Heart right ventricle (tissue), 16 donors: ENCODE measurements around the gene NNT. TPM values are rescaled to one million over a fixed set of nuclear protein-coding genes. Genes with fewer than 3 reads are reported as not detected.

Experiments
- ATAC-seq, 8 donors: fragments of 200-7000 bp; cut with Tn5 transposase; one replicate each; pipeline ENCODE4 v1.9.1; 2020; ENCODE audit warnings: mild to moderate bottlenecking in 8 of 8, moderate library complexity in 8 of 8, moderate number of reproducible peaks in 1 of 8
- DNase-seq, 2 donors: peaks; one replicate each; pipeline ENCODE4 v3.0.0-alpha.2; 2020
- H3K27ac ChIP-seq, 10 donors: fragments of 200-600 bp; sonication (generic) in 2 of 10; one replicate each; pipeline versions ENCODE4 v1.5.0 to v1.8.0; 2020 to 2022; ENCODE audit warnings: mild to moderate bottlenecking in 3 of 10
- H3K27me3 ChIP-seq, 7 donors: fragments of 200-600 bp; one replicate each; pipeline ENCODE4 v1.8.0; 2021 to 2022; ENCODE audit warnings: mild to moderate bottlenecking in 2 of 7
- H3K36me3 ChIP-seq, 9 donors: fragments of 200-600 bp; sonication (generic) in 1 of 9; one replicate each; pipeline versions ENCODE4 v1.5.0 to v1.8.0; 2020 to 2022; ENCODE audit warnings: mild to moderate bottlenecking in 2 of 9
- H3K4me1 ChIP-seq, 9 donors: fragments of 200-600 bp; sonication (generic) in 1 of 9; one replicate each; pipeline versions ENCODE4 v1.5.0 to v1.8.0; 2020 to 2022; ENCODE audit warnings: mild to moderate bottlenecking in 4 of 9
- H3K4me3 ChIP-seq, 10 donors: fragments of 200-600 bp; sonication (generic) in 2 of 10; one replicate each; pipeline versions ENCODE4 v1.5.0 to v1.8.0; 2020 to 2022; ENCODE audit warnings: mild to moderate bottlenecking in 7 of 10, moderate library complexity in 2 of 10
- H3K9me3 ChIP-seq, 11 donors: fragments of 200-600 bp in 10 of 11; sonication (generic) in 2 of 11; one replicate each; pipeline versions ENCODE4 v1.5.0 to v1.8.0; 2013 to 2022; ENCODE audit warnings: mild to moderate bottlenecking in 2 of 11, control low read depth in 1 of 11, moderate library complexity in 1 of 11
- WGBS, 2 donors: extraction: QIAGEN DNeasy Blood & Tissue Kit; methylation state at CpG; one replicate each; pipeline ENCODE4 v1.1.7; 2013; ENCODE audit warnings: inconsistent platforms in 1 of 2; 5-methylcytosine and 5-hydroxymethylcytosine counted together
- intact Hi-C, 10 donors: fragments of 100-400 bp; cut with DNase I; formaldehyde crosslinking; loops; one replicate each; pipeline versions ENCODE4 v1.11.1 to v1.14.2; 2022
- polyA plus RNA-seq, 2 donors: library from polyadenylated mRNA; stranded (reverse); fragments of 200-250 nt; gene quantifications; one replicate each; pipeline ENCODE4 v1.2.3, GENCODE V29; 2013
- total RNA-seq, 10 donors: library from RNA; stranded (reverse); fragmentation: NEBNext Ultra II Directional in 3 of 10; extraction: Animal tissue kit (Norgen Biotek cat#: 25700) in 3 of 10; gene quantifications; one replicate each; pipeline versions ENCODE4 v1.2.1 to v1.2.4, GENCODE V29; 2021 to 2023
- TF ChIP-seq, protein P1 (sequence below), 9 donors: fragments of 200-600 bp; sonication (generic) in 2 of 9; IDR thresholded peaks; one replicate each; pipeline versions ENCODE4 v1.5.0 to v1.8.0; 2021 to 2022; ENCODE audit warnings: antibody characterized with exemption in 9 of 9, mild to moderate bottlenecking in 5 of 9, moderate library complexity in 1 of 9
- donor health status: Arrhythmogenic right ventricular cardiomyopathy.
- donor health status: ischemic (EF 13 %, LVEDD 7.1; RV severe dilation, severe dysfunction).
- donor health status: healthy with polysubstance abuse.
- donor health status: DM: no; HTN: yes; CAD: no.
- donor health status: DM: no; HTN: no; CAD: no.
- donor health status: ischemic (EF 25% LVEDD 6.9; RV normal size, moderate dysfunction).
- donor health status: ischemic (EF 25% LVEDD 5.7; RV mildly dilated, moderate dysfunction).
- donor health status: healthy.
- donor health status: DM: yes; HTN: yes; CAD: no.
- donor health status: Ischemic cardiomyopathy.
- donor health status: ischemic (EF 35%, LVEDD 5.7; RV mildly dilated, moderate dysfunction).
- donor health status: nonischemic (EF 11% LVEDD 7.7; RV severe dilation, severe dysfunction).
- donor health status: DM: yes; HTN: yes; CAD: no.
- donor health status: PGD.
- donor health status: ischemic (EF 29% LVEDD 5.4; RV normal size, mild dysfunction).
- donor health status: nonischemic (EF 23%, LVEDD 6.1; RV moderate dilation, normal function).

NNT gene
- total and polyA plus RNA-seq, 12 donors = 40.8 to 731 (median 609) TPM

DNA sequence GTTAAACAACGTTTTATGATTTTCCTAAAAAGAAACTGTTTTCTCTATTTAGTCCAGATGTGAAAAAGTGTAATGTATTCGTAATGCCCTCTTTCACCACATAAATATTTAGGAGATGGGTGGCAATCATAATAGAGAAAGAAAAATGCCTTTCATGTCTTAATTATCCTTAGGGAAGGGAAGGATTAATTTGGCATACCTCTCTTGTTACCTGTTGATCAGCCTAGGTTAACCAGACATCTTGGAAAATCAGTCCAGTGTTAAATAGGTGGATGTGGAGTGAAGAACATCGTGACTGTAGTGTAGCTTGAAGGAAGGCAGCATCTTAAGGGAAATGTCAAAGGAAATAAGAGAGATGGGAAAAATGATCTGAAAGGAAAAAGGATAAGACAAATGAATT lies 76.2 kb downstream of the NNT start:
- WGBS, 2 donors = 89 to 92% methylated on average over 3 of the region's 3 CpGs
- intact Hi-C loops = no loop called here
- Histone ChIP-seq H3K36me3 (peaks cover 0 to 81% (median 10%) of the 10 kb centered on the region in 9 donors), H3K4me1 (peaks cover 0 to 39% (median 17%) of the 10 kb centered on the region in 9 donors), H3K27ac (no peak overlapping the region), H3K9me3 (no peaks in the 10 kb centered on the region), H3K27me3 (no peaks in the 10 kb centered on the region), H3K4me3 (no peak overlapping the region)
- TF ChIP-seq, protein P1, sequence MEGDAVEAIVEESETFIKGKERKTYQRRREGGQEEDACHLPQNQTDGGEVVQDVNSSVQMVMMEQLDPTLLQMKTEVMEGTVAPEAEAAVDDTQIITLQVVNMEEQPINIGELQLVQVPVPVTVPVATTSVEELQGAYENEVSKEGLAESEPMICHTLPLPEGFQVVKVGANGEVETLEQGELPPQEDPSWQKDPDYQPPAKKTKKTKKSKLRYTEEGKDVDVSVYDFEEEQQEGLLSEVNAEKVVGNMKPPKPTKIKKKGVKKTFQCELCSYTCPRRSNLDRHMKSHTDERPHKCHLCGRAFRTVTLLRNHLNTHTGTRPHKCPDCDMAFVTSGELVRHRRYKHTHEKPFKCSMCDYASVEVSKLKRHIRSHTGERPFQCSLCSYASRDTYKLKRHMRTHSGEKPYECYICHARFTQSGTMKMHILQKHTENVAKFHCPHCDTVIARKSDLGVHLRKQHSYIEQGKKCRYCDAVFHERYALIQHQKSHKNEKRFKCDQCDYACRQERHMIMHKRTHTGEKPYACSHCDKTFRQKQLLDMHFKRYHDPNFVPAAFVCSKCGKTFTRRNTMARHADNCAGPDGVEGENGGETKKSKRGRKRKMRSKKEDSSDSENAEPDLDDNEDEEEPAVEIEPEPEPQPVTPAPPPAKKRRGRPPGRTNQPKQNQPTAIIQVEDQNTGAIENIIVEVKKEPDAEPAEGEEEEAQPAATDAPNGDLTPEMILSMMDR (IDR thresholded peaks at IDR 0.05) = no peak
- no peak for DNase-seq
- no peak for ATAC-seq

- TF ChIP-seq, protein P1 (IDR thresholded peaks at IDR 0.05) = no peak
- 55 to 68% methylated on average over 4 of the region's 4 CpGs for WGBS, 2 donors
- H3K36me3 ChIP-seq = peaks cover 0 to 81% (median 10%) of the 10 kb centered on the region in 9 donors
- no peak overlapping the region for H3K4me3 ChIP-seq
- no peaks in the 10 kb centered on the region for H3K27me3 ChIP-seq
- peak in 2 of 8 donors; percentile 40 to 58 for ATAC-seq
- intact Hi-C loops = no loop called here
- H3K9me3 ChIP-seq = no peaks in the 10 kb centered on the region
- H3K4me1 ChIP-seq = peaks cover 0 to 42% (median 24%) of the 10 kb centered on the region in 9 donors
- no peak overlapping the region for H3K27ac ChIP-seq
- DNase-seq = no peak
Observed at GRCh38 chr5:43680286-43680685, 77.3 kb downstream of the NNT start.

DNA sequence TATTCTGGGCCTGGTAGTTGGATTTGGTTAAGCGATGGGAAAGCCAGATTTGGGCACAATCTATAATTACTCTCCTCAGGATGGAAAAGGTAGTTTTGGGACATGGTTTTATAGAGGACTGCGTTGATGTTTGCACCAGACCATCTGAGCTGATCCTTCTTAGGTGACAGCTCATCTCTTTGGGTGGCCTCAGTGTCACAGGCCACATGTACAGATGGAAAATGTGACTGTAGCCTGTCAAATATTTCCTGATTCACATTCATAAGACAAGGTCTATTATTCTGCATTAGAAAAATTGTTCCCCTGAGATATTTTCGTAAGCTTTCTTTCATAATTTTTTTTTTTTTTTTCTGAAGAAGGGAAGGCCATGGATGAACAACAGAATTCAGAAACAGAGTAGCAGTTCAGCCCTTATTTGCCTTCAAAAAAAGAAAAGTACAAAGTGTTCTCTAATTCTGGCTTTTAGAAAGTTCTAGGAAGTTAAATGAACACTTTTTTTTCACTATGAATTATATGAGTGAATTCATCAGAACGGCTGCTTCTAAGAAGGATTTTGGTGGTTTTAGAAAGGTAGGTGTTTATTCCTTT lies 81.0 kb downstream of the NNT start:
- Histone ChIP-seq H3K36me3 (peaks cover 0 to 52% (median 0%) of the 10 kb centered on the region in 9 donors), H3K9me3 (no peaks in the 10 kb centered on the region), H3K27ac (peak overlapping the region in 7 of 10 donors; percentile 13 to 47 (median 26)), H3K4me3 (no peak overlapping the region), H3K27me3 (no peaks in the 10 kb centered on the region), H3K4me1 (peaks cover 0 to 40% (median 25%) of the 10 kb centered on the region in 9 donors)
- peak in 6 of 8 donors; percentile 34 to 79 (median 75) for ATAC-seq
- 61 to 62% methylated on average over 4 of the region's 4 CpGs for WGBS, 2 donors
- intact Hi-C loops = no loop called here
- no peak for DNase-seq
- TF ChIP-seq, protein P1 (IDR thresholded peaks at IDR 0.05) = no peak

- H3K9me3 ChIP-seq = no peaks in the 10 kb centered on the region
- peaks cover 0 to 40% (median 25%) of the 10 kb centered on the region in 9 donors for H3K4me1 ChIP-seq
- DNase-seq (no peak), ATAC-seq (peak in 1 of 8 donors; percentile 61)
- TF ChIP-seq, protein P1 (IDR thresholded peaks at IDR 0.05) = no peak
- H3K27me3 ChIP-seq = no peaks in the 10 kb centered on the region
- H3K27ac ChIP-seq = no peak overlapping the region
- intact Hi-C loops = no loop called here
- H3K36me3 ChIP-seq = peaks cover 0 to 54% (median 0%) of the 10 kb centered on the region in 9 donors
- no peak overlapping the region for H3K4me3 ChIP-seq
Observed at GRCh38 chr5:43685252-43685950, 82.4 kb downstream of the NNT start.
